NOMO-1 treated with DMSO at 0.1 percent for 48 hours (cell line): ENCODE results near the gene GNB1L.

Experiments
- DNase-seq: peaks from one replicate; lab custom pipeline; 2025; ENCODE audit not compliant: unreplicated experiment; lab: John Stamatoyannopoulos, UW

Gene GNB1L

DNA sequence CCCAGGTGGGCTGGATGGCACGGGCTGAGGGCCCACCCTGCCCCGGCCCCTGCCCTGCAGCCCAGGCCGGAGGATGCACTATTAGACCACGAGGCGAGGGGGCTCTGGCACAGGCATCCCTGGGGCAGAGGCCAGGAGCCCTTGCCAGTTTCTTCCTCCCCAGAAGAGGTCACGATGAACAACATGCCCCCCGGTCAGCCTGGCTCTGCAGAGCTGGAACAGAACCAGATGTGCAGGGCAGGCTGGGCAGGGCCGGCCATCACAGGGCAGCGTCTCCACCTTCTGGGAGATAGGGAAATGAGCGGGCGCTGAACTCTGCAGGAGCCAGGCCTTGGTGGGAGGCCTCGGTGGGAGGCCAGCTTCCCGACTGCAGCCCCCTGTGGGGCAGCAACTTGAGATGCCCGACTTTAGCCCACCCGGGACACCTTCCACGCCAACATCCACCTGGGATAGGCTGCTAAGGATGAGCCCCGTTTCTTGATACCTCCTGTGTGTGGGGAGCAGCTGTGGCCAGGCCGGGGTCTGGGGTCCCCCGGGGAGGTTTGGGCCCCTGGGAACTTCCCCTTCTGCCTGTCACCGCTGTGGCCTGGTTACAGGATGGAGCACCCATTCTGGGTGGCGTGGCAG lies 21.8 kb upstream of the GNB1L start:
- no peak for DNase-seq

DNA sequence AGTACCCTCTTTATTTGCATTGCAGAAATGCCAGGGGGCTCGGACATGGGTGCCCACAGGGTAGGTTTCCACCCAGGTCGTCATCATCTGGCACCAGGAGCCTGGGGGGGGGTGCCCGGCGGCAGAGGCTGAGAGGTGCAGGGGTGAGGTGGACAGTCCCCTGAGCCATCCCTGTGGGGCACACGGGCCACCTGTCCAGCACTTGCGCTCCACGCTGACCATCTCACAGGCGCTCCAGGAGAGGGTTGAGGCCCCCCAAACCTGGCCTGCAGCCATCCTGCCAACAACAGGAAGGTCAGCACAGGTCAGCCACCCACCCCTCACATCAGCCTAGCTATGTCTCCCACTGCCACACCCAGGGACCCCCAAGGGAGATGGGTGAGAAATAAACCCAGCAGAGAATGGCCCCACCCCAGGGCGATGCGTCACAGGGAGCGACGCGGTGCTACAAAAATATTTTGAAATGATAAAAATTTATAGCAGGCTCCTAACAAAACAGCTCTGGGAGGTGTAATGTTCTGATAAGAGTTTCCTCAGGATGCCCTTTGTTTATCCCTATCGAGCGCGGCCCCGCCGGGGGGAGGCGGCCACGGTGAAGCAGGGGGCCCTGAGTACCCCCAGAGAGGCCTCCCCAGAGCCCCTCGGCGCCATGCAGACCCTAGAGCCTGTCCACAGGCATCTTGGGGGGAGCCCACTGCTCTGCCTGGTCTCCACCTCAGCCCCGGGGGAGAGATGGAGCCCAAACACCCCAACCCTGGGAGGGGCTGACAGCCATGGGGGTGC lies 21.0 kb upstream of the GNB1L start:
- no peak for DNase-seq

DNA sequence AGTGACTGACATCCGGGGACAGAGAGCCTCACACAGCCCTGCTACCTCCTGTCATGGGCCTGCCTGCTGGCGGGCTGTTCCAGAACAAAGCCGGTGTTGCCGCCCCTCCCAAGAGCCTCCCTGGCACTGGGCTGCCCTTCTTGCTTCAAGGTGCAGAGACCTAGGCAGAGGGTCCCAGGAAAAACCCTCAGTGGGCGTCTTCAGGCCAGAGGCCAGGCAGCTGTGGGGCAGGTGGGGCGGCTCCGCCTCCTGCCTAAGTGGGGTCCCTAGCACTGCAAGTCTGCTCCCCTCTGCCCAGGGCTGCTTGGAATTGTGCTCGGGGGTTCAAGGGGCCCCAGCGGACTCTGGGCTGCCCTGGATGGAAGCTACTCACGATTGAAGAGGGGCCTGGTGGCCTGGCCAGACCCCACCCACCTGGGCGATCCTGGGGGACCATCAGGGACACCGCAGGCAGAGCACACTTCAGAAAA lies 20.4 kb upstream of the GNB1L start:
- no peak for DNase-seq

DNA sequence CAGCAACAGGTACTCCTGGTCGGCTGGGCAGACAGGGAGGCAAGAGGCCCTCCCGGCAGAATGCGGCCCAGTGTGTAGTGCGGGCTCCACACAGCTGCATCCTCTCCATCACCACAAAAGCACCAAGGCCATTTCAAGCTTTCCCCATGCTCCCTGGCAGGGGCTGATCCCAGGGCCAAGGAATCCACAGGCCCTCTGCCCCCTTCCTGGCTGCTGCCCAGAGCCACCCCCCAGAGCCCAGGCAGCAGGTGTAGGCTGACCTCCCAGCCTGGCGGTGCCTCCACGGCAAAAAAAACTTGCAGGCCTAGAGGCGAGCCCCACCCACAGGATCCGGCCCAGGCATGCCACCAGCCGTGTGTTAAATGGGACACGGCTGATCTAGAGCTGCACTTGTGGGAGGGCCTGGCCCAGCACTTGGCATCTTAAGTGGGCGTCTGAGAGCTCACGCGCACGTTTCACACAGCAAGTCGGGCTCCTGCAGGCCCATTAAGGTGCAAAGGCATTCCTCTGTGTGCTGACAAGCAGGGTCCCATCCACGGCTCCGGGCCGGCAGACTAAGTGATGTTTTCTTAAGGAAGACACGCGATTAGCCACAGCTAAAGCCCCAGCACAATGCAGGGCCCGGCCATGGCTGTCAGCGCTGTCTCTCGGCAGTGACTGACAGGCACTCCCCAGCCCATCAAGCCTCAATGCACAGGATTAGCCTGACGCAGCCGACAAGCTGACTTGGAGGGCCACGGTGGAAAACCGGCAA lies 19.8 kb upstream of the GNB1L start:
- DNase-seq, result no peak

DNA sequence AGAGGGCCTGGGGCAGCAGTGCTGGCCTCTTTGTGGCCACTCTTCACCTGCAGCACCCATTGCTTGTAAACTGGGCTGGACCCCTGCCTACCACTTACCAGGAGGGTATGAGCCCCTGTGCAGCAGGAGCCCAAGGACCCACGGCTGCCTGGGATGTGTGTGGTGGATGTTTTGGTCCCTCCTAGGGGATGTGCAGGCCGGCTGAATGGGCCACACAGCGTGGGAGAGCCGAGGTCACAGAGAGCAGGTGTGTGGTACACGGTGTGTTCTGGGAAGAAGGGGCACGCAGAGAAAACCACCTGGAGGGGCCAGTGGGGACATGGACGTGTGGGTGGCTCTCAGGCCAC lies 19.3 kb upstream of the GNB1L start:
- no peak for DNase-seq

DNA sequence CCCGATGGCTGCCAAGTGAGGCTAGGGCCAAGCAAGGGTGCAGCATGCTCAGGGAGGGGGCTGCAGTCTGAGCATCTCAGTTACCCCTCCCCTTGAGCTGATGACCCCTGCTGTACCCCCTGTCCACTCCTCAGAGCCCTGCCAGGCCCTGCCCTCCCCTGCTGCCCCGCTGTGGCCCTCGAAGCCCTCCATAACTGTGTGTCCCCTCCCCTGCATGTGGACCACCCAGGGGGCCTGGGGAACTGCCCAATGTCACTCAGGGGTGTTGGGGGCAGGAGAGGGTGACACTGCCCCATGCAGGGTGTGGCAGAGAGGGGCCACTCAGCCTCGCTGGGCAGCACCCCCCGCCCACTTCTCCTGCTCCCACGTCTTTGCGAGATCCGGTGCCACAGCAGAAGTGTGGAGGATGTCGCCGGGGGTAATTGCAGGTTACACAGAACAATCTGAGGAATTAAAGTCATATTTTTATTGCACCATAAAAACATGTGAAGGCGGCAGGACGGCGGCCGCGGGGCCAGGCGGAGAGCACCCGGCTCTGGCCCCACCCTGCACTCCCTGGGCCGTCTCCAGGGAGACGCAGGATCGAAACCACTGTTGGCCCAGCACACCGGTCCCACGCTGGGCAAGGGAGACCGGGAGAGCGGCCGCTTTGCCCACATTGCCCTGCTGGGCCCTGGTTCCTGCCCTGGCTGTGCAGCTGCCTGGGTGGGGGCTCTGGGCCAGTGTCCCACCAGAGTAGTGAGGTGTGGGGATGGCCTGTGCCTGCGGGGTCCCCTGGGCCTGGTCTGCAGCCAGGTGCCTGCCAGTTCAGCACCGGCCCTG lies 18.7 kb upstream of the GNB1L start:
- DNase-seq, result no peak

DNA sequence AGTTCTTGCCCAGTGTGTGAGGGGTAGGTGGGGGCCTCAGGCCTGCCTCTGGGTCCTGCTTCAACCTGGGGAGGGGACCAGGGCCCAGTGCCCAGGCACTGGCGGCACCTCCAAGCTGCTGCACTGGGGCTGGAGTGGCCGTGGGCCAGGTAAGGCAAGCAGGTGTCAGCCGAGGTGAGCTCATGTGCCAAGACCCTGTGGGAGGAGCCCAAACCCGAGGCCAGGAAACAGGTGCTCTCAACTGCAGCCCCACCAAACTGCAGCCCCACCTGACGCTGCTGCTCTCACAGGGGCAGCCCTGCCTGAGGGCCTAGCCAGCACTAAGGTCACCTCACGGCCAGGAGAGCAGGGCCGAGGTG lies 18.1 kb upstream of the GNB1L start:
- DNase-seq, result no peak

DNA sequence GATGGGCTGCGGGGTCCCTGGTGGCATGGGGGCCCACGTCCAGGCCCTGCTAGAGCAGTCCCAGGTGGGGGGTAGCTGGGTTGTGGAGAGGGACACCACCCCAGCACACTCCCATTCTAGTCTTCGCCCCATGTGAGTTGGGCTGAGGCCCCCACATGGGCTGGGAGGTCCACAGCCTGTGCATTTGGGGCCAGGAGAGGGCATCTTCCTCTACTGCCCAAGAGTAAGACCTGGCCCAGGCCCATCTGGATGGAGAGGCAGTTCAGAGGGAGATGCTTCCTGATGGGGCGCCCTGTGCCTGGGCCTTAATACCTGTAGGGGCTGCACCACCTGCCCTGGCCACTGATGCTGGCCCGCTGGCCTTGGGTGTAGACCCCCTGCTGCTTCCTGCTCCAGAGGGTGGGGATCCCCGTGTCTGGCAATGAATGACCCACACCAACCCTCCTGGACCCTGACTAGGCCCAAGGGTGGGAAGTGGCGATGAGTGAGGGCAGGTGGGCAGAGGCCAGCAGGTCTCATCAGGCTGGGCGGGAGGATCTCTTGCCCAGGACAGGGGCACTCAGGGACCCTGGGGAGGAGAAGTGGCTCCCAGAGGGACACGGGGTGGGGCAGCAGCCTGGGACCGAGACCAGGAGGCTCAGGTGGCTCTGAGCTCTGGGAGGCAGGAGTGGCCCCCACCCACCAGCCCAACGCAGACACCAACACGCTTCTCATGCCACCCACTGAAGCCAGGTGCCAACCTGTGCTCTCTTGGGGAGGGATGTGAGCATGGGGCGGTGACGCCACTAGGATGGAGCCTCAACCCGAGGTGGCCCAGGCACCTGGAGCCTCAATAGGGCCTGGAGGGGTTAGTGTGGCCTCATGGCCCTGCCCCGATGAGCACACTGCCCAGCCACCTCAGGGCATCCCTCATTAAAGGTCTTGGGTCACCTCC lies 17.4 kb upstream of the GNB1L start:
- DNase-seq, result no peak

DNA sequence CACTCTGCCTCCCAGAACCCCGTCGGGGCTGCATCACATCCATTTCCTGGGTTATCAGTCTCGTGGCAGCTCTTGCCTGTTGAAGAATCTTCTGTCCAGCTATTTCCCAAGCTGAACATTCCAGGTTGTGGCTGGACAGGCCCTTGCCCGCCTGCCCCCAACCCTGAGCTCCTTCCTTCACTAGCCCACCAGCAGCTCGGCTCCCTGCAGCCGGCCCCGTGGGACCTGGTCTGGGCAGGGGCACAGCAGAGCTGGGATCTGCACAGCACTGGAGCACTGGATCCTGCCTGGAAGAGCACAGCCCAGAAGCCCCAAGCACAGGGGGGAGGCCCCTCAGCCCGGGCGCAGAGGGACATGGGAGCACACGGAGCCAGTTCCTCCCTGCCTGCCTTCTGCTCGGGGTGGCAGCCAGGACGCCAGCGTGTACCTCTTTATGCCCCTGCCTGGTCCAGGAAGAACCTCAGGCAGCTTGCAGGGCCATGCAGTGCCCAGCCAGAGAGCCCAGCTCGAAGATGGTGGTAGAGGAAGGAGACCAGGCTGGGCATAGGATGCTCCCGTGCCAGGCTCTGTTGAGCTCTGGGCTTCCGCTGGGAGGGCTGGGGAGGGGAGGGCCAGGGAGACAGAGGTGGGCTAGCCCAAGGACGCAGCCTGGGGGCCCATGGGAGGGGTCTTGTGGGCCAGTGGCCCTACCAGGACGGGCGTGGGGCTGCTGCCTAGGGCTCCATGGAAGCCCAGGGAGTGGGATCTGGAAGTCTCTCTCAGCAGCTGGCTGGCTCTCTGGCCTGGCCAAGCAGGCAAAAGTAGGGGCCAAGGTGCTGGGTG lies 16.6 kb upstream of the GNB1L start:
- no peak for DNase-seq

DNA sequence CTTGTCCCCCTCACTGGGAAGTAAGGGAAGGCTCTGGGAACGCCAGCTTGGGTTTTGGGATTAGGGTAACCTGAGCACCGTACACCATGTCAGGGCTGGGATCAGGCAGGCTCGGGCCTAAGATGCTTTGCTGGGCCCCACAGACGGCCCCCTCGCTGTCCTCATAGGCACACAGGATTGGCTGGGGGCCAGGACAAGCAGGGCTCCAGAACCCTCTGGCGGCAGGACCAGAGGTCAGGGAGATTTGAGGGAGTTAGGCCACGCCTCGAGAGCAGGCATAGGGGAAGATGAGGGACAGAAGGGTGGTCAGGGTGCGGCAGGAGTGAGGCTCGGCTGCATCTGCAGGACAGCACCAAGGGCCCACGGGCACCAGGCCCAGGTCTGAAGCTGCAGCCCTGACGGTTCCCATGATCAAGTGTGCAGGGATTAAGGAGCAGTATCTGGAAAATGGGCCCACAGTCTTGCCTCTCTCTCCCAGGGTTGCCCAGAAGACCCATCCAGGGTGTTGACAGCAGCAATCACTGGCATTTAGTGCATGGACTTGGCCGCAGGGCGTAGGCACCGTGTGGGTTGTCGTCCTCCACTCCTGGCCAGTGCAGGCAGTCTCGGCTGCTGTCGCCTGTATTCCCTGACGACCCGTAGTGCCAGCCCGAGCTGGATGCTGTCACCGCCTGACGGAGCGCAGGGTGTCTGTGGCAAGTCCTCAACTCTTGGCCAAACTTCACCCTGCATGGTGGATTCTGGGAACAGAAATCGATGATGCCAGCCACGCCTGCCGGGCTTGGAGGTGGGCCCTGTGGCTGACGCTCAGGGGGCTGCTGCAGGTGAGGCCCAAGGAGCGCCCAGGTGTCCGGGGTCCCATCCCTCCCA lies 15.7 kb upstream of the GNB1L start:
- no peak for DNase-seq

DNA sequence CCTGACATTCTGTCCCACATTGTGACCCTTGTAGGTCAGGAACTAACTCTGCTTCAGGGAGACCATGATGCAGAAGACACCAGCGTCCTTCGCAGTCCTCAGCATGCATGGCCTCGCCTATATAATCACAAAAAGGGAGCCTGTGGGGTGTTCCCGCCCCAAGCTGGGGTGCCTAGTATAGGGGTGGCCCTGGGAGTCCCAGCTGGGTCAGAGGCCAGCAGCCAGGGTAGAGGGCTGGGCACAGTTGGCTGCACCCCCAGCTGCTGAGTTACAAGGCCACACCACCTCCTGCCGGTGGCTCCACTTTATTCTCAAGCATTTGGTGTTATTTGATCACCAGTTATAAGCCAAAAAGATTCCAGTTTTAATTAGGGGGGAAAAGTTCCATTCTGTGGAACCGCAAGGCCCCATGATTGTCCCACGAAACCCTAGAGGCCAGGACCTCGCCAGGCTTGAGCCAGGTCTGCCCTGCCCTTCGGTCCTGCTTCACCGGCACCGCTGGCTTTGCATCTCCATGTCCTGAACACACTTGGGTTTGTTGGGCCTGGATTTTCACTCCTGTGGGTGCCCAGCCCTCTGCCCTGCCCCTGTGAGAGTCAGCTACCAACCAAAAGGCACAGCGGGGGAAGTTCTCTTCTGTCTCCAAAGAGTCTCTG lies 15.0 kb upstream of the GNB1L start:
- DNase-seq, result no peak

DNA sequence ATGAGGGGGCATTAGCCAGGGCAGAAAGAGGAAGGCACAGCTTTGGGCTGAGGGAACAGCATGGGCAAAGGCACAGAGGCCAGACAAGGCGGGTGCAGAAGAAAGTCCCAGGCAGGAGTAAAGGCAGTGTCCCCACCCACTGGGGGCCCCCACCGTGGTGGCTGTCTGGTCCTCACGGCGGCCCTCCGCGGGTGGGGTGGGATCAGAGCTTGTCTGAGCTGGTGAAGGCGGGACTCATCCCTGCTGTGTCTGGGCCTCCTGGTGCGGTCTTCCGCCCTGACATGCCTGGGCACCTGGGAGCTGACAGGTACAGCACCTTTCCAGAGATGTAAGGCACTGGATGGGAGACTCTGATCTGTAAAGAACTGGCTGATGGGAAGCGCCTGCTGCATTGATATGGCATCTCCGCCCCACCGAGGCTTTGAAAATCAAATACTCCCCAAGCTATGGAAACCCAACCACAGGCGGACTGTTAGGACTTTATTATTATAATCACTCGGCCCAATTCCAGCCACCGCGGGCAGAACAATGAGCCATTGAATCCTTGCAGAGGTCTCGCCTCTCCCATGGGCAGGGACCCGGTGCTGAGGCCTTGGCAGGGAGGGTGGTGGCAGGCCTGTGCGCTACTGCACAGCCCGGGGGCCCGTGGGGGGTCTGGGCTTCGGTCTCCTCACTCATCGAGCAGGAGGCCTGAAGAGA lies 14.2 kb upstream of the GNB1L start:
- DNase-seq, result no peak

DNA sequence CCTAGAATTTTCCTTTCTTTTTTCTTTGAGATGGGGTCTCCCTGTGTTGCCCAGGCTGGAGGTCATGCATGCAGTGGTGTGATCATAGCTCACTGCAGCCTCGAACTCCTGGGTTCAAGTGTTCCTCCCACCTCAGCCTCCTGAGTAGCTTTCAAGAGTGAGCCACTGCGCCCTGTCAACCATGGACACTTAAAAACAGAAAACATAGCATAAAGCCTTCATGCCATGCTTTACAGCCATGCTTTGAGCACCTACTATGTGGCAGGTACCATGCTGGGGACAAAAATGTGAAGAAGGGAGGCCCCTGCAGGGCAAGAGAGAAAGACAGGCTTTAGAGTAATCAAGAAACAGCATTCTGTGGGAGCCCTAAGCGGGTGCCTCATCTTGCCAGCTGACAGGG lies 13.7 kb upstream of the GNB1L start:
- DNase-seq, result no peak

DNA sequence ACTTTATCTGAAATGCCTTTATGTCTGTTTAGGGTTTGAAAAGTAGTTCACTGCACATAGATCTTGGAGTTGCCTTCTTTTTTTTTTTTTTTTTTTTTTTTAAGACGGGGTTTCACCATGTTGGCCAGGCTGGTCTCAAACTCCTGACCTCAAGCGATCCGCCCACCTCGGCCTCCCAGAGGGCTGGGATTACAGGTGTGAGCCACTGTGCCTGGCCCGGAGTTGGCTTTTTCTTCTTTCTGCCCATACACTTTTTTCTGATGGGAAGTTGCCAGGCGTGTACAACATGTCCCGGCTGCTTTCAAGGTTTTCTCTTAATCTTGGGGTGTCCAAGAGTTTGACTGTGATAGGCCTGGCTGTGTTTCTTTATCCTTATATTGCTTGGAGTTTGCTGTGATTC lies 12.9 kb upstream of the GNB1L start:
- DNase-seq, result no peak

DNA sequence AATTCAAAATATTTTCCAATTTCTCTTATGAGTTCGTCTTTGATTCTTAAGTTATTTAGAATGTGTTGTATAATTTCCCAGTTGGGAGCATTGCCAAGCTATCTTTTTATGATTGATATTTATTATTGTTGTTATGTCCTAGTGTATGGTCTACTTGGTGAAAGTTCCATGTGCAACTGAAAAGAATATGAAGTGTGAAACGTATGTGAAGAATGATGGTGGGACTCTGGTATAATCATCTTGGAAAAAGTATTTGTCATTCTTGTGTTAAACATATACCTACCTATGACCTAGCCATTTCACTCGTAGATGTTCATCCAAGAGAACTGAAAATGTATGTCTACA lies 12.0 kb upstream of the GNB1L start:
- DNase-seq, result no peak

DNA sequence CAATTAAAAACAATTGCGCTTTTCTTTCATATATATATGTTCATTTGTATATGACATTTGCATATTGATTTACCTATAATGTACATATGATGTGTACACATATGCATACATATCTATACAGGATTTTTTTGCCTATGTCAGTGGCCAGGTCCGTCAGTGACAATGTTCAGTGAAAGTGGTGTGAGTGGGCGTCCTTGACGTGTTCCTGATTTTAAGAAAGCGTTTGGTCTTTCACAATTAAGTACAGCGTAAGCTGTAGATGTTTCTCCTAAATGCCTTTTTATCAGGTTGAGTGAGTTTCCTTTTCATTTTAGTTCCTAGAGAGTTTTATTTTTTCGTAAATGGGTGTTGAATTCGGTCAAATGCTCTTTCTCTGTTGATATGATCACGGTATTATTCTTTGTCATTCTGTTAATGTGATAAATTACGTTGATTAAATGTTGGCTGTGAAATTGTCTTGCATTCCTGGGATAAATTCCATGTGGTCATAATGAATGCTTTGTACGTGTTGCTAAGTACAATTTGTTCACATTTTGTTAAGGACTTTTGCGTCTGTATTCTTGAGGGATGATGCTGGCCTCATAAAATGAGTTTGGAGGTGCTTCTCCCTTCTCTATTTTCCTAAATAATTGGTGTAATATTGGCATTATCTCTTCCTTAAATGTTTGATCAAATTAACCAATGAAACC lies 10.6 kb upstream of the GNB1L start:
- DNase-seq, result no peak

DNA sequence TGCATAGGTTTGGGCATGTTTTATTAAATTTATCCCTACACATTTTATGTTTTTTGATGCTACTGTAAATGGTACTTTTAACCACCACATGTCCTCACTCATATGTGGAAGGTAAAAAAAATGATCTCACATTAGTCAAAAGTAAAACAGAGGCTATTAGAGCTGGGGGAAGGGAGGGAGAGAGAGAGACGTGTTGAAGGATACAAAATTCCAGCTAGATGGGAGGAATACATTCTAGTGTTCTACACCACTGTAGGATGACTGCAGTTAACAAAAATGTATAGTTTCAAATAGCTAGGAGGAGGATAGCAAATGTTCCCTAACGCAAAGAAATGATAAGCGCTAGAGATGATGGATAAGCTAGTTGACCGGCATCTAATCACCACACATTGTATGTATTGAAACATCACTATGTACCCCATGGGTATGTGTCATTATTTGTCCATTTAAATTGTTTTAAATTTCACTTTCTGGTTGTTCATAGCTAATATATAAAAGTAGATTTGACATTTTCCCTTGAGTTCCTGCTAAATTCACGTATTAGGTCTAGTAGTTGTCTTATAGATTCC lies 9.9 kb upstream of the GNB1L start:
- DNase-seq, result no peak
